ENCODE measurements around the gene IRAG1.

Gene IRAG1

GRCh38 chr11:10658621-10659338 lies 34.8 kb downstream of the IRAG1 start:
- TF ChIP-seq USF1 (IDR thresholded peaks at IDR 0.05) (no peak), EGR1 (IDR thresholded peaks at IDR 0.05) (no peak), TAF1 (IDR thresholded peaks at IDR 0.05; ENCODE audit: low read depth) (no peak), YY1 (IDR thresholded peaks at IDR 0.05; ENCODE audit: low read depth) (no peak), CREB1 (IDR thresholded peaks at IDR 0.05; ENCODE audit: low read depth) (no peak), RAD21 (IDR thresholded peaks at IDR 0.05; ENCODE audit: low read depth) (no peak), TEAD4 (IDR thresholded peaks at IDR 0.05) (no peak), CEBPB (IDR thresholded peaks at IDR 0.05) (no peak), EP300 (IDR thresholded peaks at IDR 0.05; ENCODE audit: borderline replicate concordance) (no peak), REST (IDR thresholded peaks at IDR 0.05; ENCODE audit: low read depth) (no peak), ZBTB7A (IDR thresholded peaks at IDR 0.05; ENCODE audit: low read depth) (no peak), FOXM1 (IDR thresholded peaks at IDR 0.05; ENCODE audit: borderline replicate concordance, low read depth) (no peak)
- TF ChIP-seq, protein P1, sequence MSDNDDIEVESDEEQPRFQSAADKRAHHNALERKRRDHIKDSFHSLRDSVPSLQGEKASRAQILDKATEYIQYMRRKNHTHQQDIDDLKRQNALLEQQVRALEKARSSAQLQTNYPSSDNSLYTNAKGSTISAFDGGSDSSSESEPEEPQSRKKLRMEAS (IDR thresholded peaks at IDR 0.05): no peak

DNA sequence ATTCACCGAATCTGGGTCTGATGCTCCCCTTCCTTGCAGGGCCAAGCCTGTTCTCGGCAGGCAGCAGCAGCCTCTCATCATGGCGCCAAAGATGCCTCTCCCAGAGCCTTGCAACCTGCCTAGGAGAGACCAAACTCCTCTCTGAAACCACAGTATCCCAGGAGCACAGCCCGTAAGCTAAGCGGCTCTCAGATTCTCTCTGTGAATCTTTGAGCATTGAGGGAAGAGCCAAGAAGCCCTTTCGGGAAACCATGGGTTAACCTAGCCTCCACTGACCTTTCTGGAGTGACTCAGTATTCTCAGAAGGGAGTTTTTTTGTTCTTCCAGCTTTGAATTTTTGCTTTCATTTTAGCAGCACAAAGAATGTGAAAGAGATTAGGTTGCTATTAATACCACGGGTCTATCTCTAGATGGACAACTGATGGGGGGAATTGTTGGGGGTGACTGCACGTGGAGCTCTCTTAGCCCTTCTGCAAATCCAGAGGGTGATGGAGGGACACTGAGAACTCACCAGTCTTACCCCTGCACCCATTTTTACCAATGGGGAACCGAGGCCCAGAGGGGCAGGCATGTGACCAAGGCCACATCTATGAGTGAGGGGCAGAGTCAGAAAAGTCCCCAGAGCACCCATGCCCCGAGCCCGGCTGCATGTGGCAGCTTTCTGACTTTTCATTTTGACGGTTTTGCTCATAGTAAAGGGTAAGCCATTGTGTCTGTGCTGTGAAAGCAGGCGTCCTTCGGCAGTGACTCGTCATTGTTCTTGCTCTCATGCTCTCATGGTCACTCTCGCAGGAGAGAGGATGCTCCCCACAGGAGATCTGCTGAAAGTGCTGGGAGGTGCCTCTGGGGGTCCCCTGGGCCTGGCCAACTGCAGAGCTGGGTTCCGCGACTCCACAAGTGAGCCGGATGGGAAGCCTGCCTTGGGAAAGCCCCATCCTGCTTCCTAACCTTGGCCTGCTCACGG lies 36.0 kb downstream of the IRAG1 start:
- TF ChIP-seq CREB1 (IDR thresholded peaks at IDR 0.05; ENCODE audit: low read depth) (no peak), RAD21 (IDR thresholded peaks at IDR 0.05; ENCODE audit: low read depth) (no peak), TEAD4 (IDR thresholded peaks at IDR 0.05) (no peak), CEBPB (IDR thresholded peaks at IDR 0.05) (no peak), NFIC (IDR thresholded peaks at IDR 0.05) (no peak), ZBTB7A (IDR thresholded peaks at IDR 0.05; ENCODE audit: low read depth) (no peak), REST (IDR thresholded peaks at IDR 0.05; ENCODE audit: low read depth) (no peak), YY1 (IDR thresholded peaks at IDR 0.05; ENCODE audit: low read depth) (no peak), EGR1 (IDR thresholded peaks at IDR 0.05) (no peak), USF1 (IDR thresholded peaks at IDR 0.05) (no peak), TAF1 (IDR thresholded peaks at IDR 0.05; ENCODE audit: low read depth) (no peak), TCF12 (IDR thresholded peaks at IDR 0.05; ENCODE audit: low read depth) (no peak), FOXM1 (IDR thresholded peaks at IDR 0.05; ENCODE audit: borderline replicate concordance, low read depth) (no peak), EP300 (IDR thresholded peaks at IDR 0.05; ENCODE audit: borderline replicate concordance) (no peak)
- TF ChIP-seq, protein P1 (IDR thresholded peaks at IDR 0.05): no peak

- no peak for TF ChIP-seq YY1 (IDR thresholded peaks at IDR 0.05; ENCODE audit: low read depth)
- no peak for TF ChIP-seq NFIC (IDR thresholded peaks at IDR 0.05)
- TF ChIP-seq REST (IDR thresholded peaks at IDR 0.05; ENCODE audit: low read depth): no peak
- TF ChIP-seq EP300 (IDR thresholded peaks at IDR 0.05; ENCODE audit: borderline replicate concordance): no peak
- no peak for TF ChIP-seq CEBPB (IDR thresholded peaks at IDR 0.05)
- no peak for TF ChIP-seq EGR1 (IDR thresholded peaks at IDR 0.05)
- no peak for TF ChIP-seq FOXM1 (IDR thresholded peaks at IDR 0.05; ENCODE audit: borderline replicate concordance, low read depth)
- TF ChIP-seq CREB1 (IDR thresholded peaks at IDR 0.05; ENCODE audit: low read depth): no peak
- TF ChIP-seq TAF1 (IDR thresholded peaks at IDR 0.05; ENCODE audit: low read depth): no peak
- TF ChIP-seq TCF12 (IDR thresholded peaks at IDR 0.05; ENCODE audit: low read depth): no peak
Observed at GRCh38 chr11:10655943-10656576, 37.5 kb downstream of the IRAG1 start.
